OCI-LY3 (cell line): ENCODE measurements around the gene SVIL.

ENCODE experiments used
- CTCF ChIP-seq: fragments of 200-600, 300-600 bp; sonication (generic); IDR thresholded peaks from 2 replicates; pipeline ENCODE4 v1.5.1; 2014; ENCODE audit warnings: antibody characterized with exemption, low read length, low read depth
- EZH2phosphoT487 ChIP-seq: fragments of 200-600 bp; shearing (Covaris generic); IDR thresholded peaks from 2 replicates; pipeline ENCODE4 v1.6.1; 2018; ENCODE audit warnings: antibody characterized with exemption, mixed run types, low read depth

- TF ChIP-seq CTCF = no peak
- no peak for TF ChIP-seq EZH2phosphoT487
Measured at GRCh38 chr10:29600067-29600466, 34.7 kb downstream of the SVIL start.
